ENCODE measurements around the gene ID3.

The ID3 gene

GRCh38 chr1:23568608-23569383, 9.5 kb upstream of the ID3 start:
- no peak for DNase-seq (ENCODE audit: insufficient read length, low spot score)
- no peak for TF ChIP-seq CTCF (IDR thresholded peaks at IDR 0.05; ENCODE audit: insufficient read depth, missing control alignments)
- FAIRE-seq = no peak

GRCh38 chr1:23567996-23568607, 8.8 kb upstream of the ID3 start:
- no peak for TF ChIP-seq CTCF (IDR thresholded peaks at IDR 0.05; ENCODE audit: insufficient read depth, missing control alignments)
- DNase-seq (ENCODE audit: insufficient read length, low spot score) (no peak), FAIRE-seq (no peak)

GRCh38 chr1:23567629-23567995, 8.3 kb upstream of the ID3 start:
- no peak for TF ChIP-seq CTCF (IDR thresholded peaks at IDR 0.05; ENCODE audit: insufficient read depth, missing control alignments)
- no peak for DNase-seq (ENCODE audit: insufficient read length, low spot score)
- FAIRE-seq = no peak

GRCh38 chr1:23566304-23566703, 7.0 kb upstream of the ID3 start:
- no peak for FAIRE-seq
- TF ChIP-seq CTCF (IDR thresholded peaks at IDR 0.05; ENCODE audit: insufficient read depth, missing control alignments) = no peak
- no peak for DNase-seq (ENCODE audit: insufficient read length, low spot score)

- no peak for FAIRE-seq
- no peak for TF ChIP-seq CTCF (IDR thresholded peaks at IDR 0.05; ENCODE audit: insufficient read depth, missing control alignments)
- no peak for DNase-seq (ENCODE audit: insufficient read length, low spot score)
Observed at GRCh38 chr1:23565776-23566175, 6.5 kb upstream of the ID3 start.

- TF ChIP-seq CTCF (IDR thresholded peaks at IDR 0.05; ENCODE audit: insufficient read depth, missing control alignments) = no peak
- no peak for DNase-seq (ENCODE audit: insufficient read length, low spot score)
- FAIRE-seq = no peak
Observed at GRCh38 chr1:23564529-23565122, 5.3 kb upstream of the ID3 start.

Data from D721Med (cell line).